ENCODE results near the gene ARHGAP35.
A peak's percentile ranks its signal among the peaks of the same experiment; 100 is the strongest.
"Not testable (repeated sequence)": the region's sequence is repeated elsewhere in the genome, so short reads cannot be mapped to it uniquely, and the experiment has no call there.

Gene ARHGAP35

DNA sequence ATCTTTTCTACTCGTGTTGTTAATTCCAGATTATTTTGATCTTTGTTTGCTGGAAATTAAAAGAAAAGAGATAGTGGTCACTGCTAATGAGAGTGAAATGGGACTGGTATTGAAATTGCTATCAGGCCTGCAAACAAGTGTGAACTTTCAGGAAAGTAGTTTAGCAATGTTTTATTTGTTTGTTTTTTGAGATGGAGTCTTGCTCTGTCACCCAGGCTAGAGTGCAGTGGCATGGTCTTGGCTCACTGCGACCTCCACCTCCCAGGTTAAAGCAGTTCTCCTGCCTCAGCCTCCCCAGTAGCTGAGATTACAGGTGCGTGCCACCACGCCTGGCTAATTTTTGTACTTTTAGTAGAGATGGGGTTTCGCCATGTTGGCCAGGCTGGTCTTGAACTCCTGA is 10.4 kb downstream of the ARHGAP35 start:
- not testable (repeated sequence) for DNase-seq (ENCODE audit: low spot score)

DNA sequence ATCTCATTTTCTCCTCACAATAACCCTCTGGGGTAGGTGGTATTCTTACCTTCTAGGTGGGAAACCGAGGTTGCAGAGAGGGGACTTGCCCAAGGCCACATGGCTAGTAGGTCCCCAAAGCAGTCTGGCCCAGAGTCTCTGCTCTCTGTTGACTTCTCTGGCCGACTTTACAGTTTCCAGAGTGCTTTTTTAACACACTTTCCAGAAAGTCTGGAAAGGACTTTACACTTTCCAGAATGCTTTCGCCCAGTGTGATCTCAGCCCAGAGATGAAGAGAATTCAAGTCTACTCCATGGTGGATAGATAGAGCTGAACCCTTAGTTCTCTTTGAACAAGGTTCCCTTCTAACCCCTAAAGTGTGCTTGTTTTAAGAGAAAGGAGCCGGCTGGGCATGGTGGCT is 12.2 kb downstream of the ARHGAP35 start:
- no peak for DNase-seq (ENCODE audit: low spot score)

DNA sequence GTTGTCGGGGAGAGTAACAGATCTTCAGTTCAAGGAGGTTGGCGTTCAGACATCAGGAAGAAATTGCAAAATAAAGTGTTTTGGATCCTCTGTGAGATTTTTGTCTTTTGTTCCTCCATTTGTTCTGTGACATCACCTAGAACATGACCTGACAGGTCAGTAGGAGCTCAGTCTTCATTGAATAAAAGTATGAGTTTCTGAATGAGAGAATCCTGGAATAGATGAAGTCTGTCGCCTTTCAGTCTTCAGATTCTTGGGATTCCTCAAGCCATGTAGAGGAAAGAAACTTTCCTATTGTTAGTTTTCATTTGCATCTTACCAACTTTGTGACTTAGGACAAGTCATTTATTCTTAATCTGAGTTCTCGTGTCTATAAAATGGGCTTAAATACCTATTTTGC is 14.4 kb downstream of the ARHGAP35 start:
- DNase-seq (ENCODE audit: low spot score): no peak

DNA sequence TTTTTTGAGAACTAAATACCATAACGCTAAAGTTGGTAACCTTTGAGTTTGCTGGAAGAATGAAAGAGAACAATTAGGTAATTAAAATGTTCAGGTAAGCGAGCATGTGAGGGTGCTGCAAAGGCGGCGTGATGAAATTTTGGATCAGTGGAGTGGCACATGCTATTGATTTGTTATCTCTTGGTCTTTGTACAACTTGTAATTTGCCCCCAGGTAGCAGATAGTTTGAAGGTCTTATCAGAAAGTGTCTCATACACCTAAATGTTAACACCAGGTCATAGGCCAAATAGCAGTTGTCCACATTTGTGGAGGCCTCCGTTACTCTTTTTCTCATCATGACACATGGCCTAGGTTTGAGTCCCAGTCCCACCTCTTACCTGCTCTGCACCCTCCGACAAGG is 14.9 kb downstream of the ARHGAP35 start:
- no peak for DNase-seq (ENCODE audit: low spot score)

DNA sequence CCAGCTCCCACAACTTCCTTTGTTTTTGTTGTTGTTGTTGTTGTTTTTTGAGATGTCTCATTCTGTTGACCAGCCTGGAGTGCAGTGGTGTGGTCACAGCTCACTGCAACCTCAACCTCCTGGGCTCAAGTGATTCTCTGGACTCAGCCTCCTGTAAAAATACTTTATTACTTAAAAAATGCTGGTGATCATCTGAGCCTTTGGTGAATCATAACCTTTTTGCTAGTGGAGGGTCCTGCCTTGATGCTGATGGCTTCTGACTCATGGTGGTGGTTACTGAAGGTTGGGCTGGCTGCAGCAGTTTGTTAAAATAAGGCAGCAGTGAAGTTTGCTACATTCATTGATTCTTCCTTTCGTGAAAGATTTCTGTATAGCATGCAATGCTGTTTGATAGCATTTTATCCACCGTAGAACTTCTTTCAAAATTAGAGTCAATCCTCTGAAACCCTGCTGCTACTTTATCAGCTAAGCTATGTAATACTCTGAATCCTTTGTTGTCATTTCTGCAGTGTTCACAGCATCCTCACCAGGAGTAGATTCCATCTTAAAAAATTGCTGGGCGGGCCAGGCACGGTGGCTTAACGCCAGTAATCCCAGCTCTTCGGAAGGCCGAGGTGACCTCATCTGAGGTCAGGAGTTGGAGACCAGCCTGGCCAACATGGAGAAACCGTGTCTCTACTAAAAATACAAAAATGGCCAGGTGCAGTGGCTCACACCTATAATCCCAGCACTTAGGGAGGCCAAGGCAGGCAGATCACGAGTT is 18.0 kb downstream of the ARHGAP35 start:
- DNase-seq (ENCODE audit: low spot score): no peak

DNA sequence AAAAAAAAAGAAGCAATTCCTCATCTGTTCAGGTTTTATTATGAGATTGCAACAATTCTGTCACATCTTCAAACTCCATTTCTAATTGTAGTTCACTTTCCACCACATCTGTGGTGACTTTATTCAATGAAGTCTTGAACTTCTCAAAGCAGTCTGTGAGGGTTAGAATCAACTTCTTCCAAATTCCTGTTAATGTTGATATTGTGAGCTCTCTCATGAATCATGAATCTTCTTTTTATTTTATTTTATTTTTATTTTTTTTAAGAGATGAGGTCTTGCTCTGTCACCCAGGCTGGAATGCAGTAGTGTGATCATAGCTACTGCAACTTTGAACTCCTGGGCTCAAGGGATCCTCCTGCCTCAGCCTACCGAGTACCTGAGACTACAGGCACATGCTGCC is 19.6 kb downstream of the ARHGAP35 start:
- DNase-seq (ENCODE audit: low spot score): no peak

DNA sequence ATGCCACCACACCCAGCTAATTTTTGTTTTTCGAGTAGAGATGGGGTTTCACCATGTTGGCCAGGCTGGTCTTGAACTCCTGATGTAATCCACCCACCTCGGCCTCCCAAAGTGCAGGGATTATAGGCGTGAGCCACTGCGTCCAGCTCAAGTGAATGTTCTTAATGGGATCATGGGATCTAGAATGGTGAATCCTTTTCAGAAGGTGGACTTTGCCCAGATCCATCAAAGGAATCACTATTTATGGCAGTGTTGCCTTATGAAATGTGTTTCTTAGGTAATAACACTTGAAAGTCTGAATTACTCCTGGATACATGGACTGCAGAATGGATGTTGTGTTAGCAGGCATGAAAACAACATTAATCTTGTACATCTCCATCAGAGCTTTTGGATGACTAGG is 20.3 kb downstream of the ARHGAP35 start:
- DNase-seq (ENCODE audit: low spot score): no peak

DNA sequence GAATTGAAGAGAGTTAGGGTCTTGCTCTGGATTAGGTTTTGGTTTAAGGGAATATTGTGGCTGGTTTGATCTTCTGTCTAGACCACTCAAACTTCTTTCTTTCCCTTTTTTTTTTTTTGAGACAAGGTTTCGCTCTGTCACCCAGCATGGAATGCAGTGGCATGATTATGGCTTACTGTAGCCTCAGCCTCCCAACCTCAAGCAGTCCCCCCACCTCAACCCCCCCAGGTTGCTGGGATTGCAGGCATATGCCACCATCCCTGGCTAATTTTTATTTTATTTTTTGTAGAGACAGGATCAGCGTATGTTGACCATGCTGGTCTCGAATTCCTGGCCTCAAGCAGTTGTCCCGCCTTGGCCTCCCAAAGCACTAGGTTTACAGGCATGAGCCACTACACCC is 21.2 kb downstream of the ARHGAP35 start:
- no peak for DNase-seq (ENCODE audit: low spot score)

DNA sequence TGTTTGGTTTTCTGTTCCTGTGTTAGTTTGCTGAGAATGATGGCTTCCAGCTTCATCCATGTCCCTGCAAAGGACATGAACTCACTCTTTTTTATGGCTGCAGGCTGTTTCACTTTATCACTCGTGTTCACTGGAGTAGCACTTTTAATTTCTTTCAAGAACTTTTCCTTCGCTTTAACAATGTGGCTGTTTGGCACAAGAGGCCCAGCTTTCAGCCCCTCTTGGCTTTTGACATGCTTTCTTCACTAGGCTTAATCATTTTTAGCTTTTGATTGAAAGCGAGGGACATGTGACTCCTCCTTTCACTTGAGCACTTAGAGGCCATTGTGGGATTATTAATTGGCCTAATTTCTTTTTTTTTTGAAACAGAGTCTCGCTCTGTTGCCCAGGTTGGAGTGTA is 22.0 kb downstream of the ARHGAP35 start:
- DNase-seq (ENCODE audit: low spot score): not testable (repeated sequence)

DNA sequence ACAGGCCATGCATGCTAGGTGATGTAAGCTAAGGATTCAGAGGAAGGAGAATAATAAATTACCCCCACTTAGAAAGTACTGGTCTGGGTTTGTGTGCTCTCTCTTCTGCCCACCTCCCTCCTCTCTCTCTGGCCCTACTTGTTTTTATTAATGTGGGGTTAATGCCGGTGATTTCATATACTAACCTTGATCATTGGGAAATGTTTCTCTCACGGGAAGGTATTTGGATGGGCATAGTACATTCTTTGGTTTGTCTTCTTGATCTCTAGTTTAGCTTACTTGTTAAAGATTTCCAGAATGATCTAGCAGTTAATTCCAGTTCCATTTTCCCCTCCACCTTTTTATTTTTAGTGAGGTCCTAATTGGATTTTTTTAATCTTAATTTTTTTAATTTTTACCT is 24.6 kb downstream of the ARHGAP35 start:
- no peak for DNase-seq (ENCODE audit: low spot score)

DNA sequence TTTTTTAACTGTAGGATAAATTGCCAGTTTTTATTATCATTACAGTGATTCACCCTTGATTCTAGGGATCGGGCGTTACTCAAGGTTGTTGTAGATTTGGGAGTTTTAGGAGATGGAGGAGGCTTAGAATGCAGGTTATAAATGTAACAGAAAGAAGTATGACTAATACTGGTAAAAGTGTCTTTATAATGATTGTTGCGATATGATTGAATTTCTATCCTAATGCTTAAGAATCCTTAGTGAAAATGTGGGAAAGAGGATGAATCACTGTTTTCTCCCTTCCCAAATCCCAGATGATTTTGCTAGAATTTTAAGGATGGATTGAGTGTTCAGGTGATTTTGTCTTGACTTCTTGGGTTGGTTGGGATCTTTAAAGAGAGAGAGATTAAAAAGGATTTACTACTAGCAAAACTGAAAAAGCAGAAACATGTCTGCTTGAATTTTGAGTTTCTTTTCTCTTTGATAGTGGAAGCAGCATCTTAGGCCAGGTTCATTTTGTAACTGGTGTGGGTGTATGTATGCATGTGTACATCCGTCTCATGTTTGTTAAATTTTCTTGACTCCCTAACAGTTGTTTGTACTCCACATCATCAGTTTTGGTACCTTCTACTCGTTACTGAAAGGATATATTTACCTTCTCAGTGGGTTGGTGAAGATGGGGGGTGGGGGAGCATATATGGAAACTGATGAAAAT is 25.9 kb downstream of the ARHGAP35 start:
- no peak for DNase-seq (ENCODE audit: low spot score)

DNA sequence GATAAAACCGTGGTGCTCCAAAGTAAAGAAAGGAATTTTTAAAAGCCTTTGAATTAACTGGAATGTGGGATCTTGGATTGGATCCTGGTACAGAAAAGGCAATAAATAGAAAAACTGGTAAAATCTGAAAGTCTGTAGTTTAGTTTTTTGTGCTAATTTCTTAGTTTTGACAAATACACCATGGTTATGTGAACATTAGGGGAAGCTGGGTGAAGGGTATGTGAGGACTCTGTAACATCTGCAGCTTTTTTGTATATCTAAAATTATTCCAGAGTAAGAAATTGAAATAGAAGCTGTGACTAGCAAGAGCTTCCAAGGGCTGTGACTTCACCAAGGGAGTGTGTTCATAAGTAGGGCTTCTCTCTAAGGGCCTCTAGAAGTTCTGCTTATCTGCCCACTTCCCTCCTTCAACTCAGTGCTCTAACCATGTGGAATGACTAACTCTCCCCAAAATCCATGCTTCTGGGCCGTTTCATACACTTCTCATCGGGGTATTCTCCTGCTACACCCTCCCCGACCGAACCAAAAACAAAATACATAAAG is 26.5 kb downstream of the ARHGAP35 start:
- no peak for DNase-seq (ENCODE audit: low spot score)

DNA sequence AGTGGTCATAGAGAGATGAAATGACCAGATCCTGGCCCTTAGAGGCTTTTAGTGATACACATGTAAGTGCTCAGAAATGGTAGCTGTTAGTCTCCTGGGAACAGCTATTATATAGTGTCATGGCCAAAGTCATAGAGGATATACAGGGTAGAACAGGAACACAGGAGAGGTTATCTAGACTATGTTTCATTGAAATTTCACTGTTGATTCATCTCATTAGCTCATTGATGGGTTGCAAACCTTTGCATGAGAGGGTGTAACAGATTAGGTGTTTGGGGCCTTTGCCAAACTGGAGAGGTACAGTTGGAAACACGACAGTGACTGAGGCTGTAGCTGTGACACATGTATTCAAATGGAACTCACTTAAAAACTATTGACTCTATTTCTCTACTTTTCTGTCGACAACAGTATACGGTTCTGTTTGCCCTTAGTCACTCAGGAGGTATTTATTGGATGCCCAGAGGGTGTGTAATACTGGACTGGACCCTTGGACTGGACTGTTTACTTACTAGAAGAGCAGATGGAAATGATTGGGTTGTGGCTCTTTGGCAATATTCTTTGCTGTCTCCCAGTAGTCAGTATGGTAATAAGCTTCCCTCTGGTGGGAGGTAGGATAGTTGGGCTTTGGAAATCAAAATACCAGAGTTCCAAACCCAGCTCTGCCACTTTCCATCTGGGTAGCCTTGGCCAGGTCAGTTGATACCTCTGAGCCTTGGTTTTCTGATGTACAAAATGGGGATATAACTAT is 29.8 kb downstream of the ARHGAP35 start:
- DNase-seq (ENCODE audit: low spot score): no peak

DNA sequence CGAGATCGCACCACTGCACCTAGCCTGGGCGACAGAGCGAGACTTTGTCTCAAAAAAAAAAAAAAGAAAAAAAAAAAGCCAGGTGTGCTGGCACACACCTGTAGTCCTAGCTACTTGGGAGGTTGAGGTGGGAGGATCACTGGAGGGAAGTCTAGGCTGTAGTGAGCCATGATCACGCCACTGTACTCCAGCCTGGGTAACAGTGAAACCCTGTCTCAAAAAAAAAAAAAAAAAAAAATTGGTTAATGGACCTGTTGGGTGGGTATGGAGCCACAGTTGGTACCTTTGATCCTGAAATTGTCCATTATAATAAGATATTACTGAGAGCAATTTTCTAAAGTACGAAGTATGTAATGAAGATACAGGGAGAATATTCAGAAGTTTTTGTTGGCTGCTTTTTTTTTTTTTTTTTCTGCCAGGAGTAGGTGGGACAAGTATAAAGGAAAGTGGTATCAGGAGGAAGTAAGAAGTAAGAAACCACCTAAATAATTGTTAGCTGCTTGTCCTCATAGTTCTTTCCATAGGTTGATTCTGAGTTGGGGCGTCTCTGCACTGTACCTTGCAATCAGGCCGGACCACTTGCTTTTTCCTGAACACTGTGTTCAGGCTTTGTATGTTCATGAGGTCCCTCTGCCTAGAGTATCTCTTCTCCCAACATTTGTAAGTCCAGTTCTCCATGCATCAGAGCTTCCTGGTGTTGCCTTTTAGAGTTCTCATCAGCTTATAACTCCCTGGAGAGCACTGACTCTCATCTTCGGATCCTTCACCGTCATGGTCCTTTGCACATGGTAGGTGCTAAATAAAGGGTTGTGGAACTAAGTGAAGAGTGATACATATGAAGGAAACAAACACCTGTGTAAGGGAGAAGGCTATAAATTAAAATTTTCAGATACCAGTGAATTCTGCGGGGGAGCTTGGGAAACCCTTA is 31.7 kb downstream of the ARHGAP35 start:
- DNase-seq (ENCODE audit: low spot score): no peak

DNA sequence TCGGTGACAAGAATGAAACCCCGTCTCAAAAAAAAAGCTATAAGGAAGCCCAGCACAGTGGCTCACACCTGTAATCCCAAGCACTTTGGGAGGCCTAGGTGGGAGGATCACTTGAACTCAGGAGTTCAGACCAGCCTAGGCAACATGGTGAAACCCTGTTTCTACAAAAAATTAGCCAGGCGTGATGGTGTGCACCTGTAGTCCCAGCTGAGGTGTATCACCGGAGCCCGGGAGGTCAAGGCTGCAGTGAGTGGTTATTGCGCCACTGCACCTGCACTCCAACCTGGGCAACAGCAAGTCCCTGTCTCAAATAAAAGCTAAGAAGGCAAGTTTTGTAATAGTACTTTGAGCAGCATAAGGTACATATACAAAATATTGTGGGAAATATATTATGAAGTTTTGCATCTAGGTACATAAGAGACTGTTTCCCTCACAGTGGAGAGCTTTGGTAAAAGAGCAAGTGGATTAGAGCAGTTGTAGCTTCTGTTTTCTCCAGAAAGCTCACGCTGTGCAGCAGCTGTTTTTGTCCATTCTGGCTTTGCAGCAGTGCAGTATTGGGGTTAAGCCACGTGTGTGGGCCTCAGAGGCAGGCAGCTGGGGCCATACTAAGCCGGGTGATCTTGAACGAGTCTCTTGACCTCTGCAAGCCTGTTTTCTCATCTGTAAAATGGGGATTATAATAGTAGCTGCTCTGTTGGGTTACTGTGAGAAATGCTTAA is 35.4 kb downstream of the ARHGAP35 start:
- DNase-seq (ENCODE audit: low spot score): no peak

DNA sequence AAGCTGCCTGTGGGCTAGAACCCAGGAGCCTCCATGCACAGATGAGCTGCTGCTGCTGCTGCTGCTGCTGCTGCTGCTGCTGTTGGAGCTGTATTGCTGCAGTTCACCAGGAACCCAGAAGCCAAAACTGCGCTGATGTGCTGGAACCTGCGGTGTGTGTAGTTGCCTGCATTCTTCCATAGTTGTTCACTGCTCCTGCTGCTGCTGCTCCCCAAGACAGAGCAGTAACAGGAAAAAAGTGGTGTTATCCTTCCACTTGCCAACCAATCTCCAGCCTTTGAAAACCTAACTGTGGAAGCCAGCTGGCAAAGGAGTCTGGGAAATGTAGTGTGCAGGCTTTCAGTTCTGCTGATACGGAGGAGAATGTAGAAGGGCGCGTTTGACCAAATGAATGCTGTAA is 37.9 kb downstream of the ARHGAP35 start:
- DNase-seq (ENCODE audit: low spot score): no peak

DNA sequence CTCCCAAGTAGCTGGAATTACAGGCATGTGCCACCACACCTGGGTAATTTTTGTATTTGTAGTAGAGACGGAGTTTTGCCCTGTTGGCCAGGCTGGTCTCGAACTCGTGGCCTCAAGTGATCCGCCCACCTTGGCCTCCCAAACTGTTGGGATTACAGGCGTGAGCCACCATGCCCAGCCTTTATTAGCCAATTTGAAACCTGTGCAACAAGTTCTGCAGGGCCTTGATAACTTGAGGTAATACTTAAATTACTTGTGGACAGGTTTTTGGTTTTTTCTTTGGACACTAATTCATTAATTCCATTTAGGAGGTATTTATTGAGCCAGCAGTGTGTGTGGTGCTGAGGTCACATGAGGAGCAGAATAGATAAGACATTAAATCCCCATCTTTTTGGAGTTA is 39.5 kb downstream of the ARHGAP35 start:
- no peak for DNase-seq (ENCODE audit: low spot score)

DNA sequence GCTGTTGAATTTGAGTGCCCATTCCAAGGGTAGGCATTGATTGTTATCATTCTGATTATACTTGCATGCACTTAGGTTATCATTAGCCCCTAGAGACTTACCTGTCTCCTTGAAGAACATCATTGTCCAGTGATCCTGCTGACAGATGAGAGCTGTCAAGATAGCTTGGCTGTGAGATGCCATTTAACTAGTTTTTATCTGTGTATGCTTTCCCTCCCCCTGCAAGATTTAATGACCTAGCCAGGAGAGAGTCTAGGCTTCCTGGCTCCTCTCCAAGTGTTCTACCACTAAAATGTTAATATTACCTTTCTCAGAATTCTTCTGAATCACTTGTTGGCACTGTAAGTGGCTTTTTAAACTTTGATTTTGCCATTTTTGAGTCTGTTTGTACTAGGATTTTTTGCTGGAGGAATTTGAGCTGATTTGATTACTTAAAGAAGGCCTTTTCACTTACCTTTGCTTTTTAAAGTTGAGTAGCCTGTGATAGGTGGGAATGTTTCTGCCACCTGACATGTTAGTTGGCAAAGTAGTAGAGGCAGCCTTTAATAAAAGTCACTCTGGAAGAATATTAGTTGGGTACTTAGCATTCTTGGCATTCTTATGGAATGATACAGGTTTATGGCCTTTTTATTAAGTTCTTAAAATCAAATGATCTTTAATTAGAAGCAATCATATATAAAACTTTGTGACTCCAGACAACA is 41.1 kb downstream of the ARHGAP35 start:
- peak; percentile 28 for DNase-seq (ENCODE audit: low spot score)

DNA sequence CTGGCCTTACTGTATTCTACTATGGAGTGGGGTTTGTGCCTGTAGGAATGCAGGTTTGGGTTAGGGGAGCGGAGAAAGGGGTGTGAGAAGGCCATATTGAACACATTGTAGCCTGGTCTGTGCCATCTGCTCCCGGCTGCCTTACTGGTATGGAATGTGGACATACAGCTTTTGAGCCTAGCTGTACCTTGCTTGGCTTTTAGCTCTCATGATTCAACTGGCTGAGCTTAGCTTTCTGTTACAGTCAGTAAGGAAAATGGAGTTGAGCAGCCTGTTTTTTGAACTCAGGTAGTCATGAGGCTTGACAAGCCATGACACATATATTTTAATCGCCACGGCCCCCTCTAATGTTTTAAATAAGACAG is 41.6 kb downstream of the ARHGAP35 start:
- no peak for DNase-seq (ENCODE audit: low spot score)

DNA sequence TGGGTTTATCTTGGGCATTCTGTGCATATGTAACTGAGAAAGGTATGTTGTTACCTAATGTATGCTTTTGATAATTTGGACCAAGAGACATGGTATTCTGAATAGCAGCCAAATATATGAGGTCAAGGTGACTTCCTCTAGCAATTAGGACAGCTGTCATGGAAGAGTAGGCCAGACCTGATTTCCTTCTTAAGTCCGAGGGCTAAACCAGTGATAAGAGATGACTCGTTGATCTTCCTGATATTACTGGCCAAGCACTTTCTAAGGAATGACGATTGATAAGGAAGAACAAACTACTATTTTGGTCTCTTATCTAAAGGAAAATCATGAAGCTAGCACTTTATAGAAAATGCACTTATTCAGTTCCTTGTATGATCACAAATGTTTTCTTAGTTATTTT is 42.7 kb downstream of the ARHGAP35 start:
- DNase-seq (ENCODE audit: low spot score): no peak

All from CD4-positive, alpha-beta T cell treated with Interleukin-2 at 100 ng/mL for 4 hours (primary cell).